Islet precursor cell (in vitro differentiated cells): ENCODE measurements around the gene STARD10.
A peak's percentile ranks its signal among the peaks of the same experiment; 100 is the strongest.

Experiments
- DNase-seq: peaks from one replicate; pipeline ENCODE4 v3.0.0-alpha.2; 2018

STARD10 gene

DNA sequence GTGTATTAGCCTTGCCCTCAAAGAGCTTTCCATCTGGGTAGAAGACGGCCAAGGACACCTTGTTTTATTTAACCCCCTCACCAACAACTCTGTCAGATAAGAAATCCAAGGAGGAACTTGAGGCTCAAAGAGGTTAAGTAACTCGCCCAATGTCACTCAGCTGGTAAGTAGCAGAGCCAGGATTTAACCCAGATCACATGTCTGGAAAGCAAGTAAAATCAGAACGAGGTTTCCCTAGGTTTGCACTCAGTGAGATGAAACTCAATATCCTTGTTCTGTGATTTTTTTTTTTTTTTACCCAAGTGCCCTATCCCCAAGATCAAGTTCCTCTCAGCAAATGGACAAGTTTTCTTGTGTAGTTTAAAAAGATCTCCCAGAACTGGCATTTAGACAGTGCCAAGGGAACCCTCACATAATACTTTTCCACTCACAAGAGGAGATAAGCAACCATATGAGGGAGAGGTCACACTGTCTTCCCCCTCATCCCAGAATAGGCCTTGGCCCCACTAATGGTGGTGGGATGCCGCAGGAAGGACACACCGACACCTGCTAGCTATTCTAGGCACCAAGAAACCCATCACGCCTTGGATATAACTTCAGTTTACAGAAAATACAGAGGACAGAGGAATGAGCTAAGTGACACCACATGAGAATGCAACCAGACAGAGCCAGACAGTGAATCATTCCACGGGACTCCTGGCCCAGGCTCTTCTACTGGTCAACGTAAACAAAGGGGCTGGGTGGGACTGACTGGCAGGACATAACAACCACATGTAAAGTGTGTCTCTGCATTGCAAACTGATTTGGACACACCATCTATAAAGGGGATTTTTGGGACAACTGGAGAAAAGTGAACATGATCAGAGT lies 33.1 kb downstream of the STARD10 start:
- peak; percentile 89 for DNase-seq

GRCh38 chr11:72759468-72759985 lies 34.3 kb downstream of the STARD10 start:
- no peak for DNase-seq

- DNase-seq, result no peak
These were observed 35.0 kb downstream of the STARD10 start for GRCh38 chr11:72758690-72759389.

GRCh38 chr11:72758304-72758689 lies 35.5 kb downstream of the STARD10 start:
- DNase-seq, result no peak

DNA sequence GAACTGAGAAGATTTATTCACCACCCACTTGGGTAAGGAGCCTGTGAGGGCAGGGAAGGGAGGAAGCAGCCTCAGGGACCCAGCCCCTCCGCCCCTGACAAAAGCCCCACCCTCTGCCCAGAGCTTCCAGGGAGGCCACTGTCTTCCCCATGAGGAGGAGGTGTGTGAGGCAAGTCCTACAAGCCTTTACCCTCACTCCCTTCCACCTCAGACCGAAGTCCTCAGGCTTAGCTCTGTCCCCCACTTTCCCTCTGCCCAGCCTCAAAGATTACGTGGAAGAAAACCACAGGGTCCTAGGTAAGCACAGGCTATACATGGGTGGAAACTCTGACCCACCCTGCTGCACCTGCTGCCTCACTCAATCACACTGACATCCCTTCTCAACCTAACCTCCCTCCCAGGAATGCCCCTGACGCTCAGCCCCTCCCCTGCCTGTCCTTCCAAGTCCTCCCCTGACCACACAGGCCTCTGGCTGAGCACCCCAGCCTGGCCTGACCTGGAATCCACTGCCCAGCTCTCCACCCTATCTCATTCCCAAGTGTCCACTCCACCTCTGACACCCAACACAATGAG lies 38.0 kb downstream of the STARD10 start:
- DNase-seq, result no peak

DNA sequence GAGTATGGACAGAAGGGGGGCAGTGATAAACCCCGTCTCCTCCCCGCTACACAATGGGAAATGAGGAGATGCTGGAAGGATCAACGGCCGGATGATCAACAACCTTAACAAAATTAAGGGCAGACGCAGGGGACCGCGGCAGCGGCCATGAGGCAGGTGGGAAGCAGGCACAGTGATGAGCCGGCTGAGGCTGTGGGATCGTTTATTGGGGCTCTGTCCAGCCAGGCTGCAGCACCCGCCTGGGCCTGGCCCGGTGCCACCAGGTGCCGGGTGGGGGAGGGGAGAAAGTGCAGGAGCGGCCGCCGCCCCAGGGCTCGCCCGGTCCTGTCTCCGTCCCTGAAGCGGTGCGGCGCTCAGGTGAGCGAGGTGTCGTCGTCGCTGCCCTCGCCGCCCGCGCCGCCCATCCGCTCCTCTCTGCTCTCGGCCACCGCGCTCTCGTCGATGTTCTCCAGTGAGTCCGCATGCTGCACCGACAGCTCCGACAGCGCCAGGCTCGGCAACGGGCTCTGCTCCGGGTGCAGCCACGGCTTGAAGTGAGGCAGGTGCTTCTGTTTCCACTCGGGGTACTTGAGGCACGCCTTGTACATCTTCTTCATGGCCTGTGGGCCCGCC lies 39.2 kb downstream of the STARD10 start:
- DNase-seq, result no peak

DNA sequence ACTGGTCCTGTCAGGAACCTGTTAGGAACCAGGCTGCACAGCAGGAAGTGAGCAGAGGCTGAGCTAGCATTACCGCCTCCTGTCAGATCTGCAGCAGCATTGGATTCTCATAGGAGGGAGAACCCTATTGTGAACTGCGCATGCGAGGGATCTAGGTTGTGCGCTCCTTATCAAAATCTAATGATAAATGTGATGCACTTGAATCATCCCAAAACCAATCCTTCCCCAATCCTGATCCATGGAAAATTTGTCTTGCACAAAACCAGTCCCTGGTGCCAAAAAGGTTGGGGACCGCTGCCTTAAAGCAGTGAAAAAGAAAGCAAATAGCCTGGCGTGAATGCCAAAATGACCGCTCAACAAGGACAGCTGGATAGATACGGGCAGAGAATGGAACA lies 39.7 kb downstream of the STARD10 start:
- no peak for DNase-seq

GRCh38 chr11:72753341-72754148 lies 40.3 kb downstream of the STARD10 start:
- DNase-seq, result no peak

- DNase-seq, result peak; percentile 94
These were observed 41.5 kb downstream of the STARD10 start, which contains the start of gene ARAP1 for GRCh38 chr11:72752088-72752914. Gene ARAP1, minus strand, starts transcription at chr11:72752408. Its CDS starts 25,280 bp downstream, at chr11:72727128.

DNA sequence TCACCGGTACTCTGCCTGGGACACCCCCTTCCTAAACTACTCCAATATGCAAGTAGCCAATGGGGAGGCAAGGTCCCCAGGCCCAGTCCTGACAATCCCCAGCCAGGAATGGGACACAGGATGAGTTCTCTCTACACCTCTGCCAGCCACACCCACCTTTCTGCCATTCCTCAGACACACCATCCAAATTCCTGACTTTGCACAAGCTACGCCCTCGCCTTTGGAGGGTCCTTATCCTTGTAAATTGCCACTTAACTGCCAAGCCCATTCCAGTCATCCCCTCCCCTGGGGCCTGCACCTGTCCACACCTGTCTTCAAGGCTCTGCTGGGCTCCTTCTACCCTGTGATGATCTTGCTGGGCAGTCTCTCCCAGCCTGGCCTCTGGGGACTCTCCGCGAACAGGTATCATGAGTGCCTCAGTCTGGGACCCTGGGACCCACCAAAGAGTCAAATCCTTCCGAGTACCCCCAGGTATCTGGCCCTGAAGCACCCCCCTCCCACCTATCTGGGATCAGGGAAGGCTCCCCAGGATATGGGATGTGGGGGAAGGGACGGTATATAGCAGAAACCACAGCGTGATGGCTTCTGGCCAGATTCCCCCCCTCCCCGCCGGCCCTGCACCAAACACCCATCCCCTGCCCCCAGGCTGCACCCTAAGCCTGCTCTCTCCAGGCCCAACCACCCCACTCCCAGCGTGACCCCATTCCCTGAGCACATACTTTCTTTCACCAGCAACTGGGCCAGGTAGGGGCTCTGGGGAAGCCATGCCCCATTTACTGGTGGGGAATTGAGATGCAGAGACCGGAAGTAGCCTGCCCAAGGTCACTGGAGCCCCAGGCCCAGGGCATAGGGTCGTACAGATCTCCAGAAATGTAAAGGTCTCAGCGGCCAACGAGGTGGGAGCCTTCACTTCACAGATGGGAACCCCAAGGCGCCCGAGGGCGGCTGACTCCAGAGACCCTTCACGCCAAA lies 42.4 kb downstream of the STARD10 start:
- DNase-seq, result no peak

- no peak for DNase-seq
These were observed 43.2 kb downstream of the STARD10 start for GRCh38 chr11:72750556-72751115.

DNA sequence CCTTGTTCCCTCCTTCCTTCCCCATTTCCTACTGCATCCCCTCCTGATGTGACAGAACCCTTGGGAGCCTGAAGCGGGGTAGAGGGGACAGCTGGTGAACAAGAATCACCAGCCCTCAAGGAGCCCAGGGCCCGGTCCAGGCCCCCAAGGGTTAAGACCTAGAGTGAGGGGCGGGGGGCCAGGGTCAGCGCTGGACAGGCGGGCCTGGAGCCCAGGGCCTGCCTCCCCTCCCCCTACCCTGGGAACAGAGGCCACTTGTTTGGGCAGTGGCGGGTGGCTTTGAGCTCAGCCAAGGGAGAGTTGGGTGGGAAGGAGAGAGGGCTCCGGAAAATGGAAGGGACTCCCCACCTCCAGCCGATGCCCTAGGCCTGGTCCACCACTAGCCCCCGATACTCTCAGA lies 43.8 kb downstream of the STARD10 start:
- DNase-seq, result no peak

DNA sequence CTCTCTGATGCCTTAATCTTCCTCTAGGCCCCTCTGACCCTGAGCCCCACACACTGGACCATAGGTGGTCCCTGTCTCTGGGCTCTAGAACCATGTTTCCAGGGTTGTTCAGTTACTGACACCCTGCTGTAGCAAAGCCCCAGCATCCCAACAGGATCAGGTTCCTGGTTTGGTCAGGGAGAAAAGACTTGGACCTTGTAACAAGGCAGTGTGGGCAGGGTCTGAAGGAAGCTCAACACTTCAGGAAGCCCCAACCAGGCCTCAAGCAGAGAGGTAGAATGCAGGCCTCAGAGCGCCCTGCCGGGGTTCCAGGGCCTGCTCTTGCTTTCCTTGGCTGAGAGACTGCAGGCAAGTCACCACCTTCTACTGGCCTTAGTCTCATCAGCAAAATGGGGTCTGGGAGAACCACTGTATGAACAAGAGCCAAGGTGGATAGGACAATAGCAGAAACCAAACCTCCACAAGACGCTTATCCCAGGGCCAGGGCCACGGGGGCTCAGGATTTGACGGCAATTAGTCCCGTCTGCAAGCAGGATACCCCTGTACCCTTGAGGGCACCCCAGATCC lies 46.5 kb downstream of the STARD10 start:
- no peak for DNase-seq

DNA sequence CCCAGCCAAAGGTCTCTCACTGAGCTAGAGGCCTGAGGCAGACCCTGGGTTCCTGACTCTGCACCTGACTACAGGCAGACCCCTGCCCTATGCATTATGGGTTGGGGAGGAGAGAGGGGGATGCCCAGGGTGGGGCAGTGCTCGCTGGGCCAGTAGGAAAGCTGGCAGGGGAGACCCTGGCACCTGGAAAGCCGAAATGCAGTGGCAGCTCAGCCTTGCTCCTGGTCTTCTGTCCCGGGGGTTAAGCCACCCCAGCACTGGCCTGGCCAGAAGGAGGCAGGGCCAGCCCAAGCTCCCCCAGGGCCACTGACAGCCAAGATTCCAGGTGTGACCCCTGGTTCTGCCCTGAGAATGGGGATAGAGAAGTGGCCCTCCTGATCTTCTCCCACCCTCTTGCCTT lies 47.0 kb downstream of the STARD10 start:
- no peak for DNase-seq

DNA sequence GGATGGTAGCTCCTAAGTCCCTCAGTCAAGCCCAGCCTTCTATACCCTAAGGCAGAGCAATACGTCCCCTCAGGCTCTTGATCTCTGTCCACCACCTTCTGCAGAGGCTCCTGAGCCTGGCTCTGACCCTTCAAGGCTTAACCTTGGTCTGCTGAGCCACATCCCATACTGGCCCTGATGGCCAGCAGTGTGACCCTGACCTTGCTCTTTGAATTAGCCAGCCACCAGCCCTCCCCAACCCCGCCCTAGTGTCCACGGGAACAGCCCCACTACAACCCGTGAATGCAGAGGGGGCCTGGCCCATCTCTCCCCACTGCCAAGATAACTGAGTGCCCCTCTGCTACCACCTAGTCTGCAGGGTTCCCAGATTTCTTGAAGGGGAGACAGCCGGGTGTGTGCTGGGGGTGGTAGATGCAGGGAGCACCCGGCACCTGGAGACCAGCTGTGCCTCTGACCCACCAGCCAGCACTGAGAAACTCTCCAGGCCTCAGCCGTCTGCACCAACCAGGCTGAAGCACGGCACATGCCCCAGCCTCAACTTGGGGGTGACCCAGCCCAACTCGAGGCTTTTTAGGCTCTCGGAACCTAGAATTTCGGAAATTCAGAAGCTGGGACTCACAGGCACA lies 47.8 kb downstream of the STARD10 start:
- no peak for DNase-seq

GRCh38 chr11:72745511-72745910 lies 48.3 kb downstream of the STARD10 start:
- no peak for DNase-seq

- no peak for DNase-seq
These were observed 49.4 kb downstream of the STARD10 start for GRCh38 chr11:72744474-72744873.

DNA sequence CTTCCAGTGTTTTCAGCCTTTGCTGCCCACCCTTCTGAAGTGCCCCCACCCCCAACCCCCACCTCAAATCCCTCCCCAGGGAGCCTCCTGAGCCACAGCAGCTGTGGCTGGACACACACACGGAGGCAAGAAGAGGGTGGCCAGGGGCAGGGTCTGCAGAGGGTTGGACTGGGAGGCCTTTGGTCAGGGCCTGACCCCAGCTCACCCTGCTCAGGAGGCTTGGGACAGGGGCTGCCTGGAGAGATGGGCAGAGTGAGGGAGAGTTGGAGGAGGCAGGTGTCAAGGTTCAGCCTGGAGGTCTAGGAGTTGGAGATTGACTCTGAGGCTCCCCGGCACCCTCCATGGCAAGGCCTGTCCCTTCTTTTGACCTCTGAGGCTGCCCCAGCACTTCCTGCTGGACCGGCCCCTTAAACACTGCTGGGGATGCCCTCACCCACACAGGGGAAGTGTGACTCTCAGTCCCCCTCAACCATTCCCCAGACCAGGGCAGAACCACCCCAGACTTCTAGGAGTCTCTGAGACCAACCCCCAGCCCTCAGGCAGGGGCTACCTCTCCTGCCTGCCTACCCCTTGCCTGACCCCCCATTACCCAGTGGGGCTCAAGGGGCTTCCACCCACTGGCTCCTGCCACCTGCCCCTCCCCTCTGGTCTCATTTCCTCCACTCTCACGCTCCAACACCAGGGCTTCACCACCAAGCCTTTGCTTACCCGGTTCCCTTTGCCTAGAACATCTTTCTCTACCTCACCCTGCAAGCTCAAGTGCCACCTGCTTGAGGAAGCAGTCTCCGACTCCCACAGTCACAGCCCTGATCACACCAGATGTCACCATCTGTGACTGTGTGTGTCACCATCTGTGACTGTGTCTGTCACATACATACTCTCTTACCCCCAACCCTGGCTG lies 50.3 kb downstream of the STARD10 start:
- no peak for DNase-seq
